K562 (cell line): Measurements from ENCODE around the gene FA2H. TPM values are rescaled to one million over a fixed set of nuclear protein-coding genes. Genes with fewer than 3 reads are reported as not detected.

Source experiments
- ASH1L ChIP-seq: fragments of 450-650 bp; IDR thresholded peaks from 2 replicates; pipeline ENCODE4 v1.6.1; 2018; ENCODE audit warnings: borderline replicate concordance, mild to moderate bottlenecking, low read depth; ENCODE audit not compliant: partially characterized antibody
- ATF1 ChIP-seq, 2 experiments: fragments of 450-650 bp in 1 of 2; IDR thresholded peaks; 2 replicates each; pipeline ENCODE4 v1.6.1; 2016; ENCODE audit warnings: missing compliant biosample characterization in 1 of 2, missing genetic modification characterization in 1 of 2
- CBFA2T3 ChIP-seq: fragments of 450-650 bp; IDR thresholded peaks from 2 replicates; pipeline ENCODE4 v1.6.1; 2017
- CEBPG ChIP-seq, 3 experiments: fragments of 200-800 bp in 1 of 3; sonication (Bioruptor generic) in 1 of 3; sonication (generic) in 1 of 3; formaldehyde crosslinking in 1 of 3; IDR thresholded peaks in 2 of 3; conservative IDR thresholded peaks in 1 of 3; 2 replicates each; pipeline versions ENCODE4 v1.6.1 to v1.8.0; 2016 to 2022; ENCODE audit warnings: missing compliant biosample characterization in 2 of 3, missing genetic modification characterization in 2 of 3, mild to moderate bottlenecking in 1 of 3, missing genetic modification reagents in 1 of 3
- CHD1 ChIP-seq: fragments of 200-600 bp; sonication (generic); IDR thresholded peaks from one replicate; pipeline ENCODE4 v1.6.1; 2012; ENCODE audit warnings: mild to moderate bottlenecking, moderate library complexity, low read length, inconsistent platforms
- DACH1 ChIP-seq: fragments of 450-650 bp; IDR thresholded peaks from 2 replicates; pipeline ENCODE4 v1.6.1; 2018; ENCODE audit not compliant: partially characterized antibody
- ILF3 ChIP-seq: fragments of 450-650 bp; IDR thresholded peaks from 2 replicates; pipeline ENCODE4 v1.6.1; 2018; ENCODE audit warnings: antibody characterized with exemption, mild to moderate bottlenecking, moderate library complexity, borderline replicate concordance
- KDM4B ChIP-seq, 2 experiments: fragments of 450-650 bp in 1 of 2; sonication (generic) in 1 of 2; IDR thresholded peaks; 2 replicates each; pipeline ENCODE4 v1.6.1; 2016 to 2017; ENCODE audit warnings: borderline replicate concordance in 2 of 2, antibody characterized with exemption in 1 of 2, low read depth in 1 of 2, mild to moderate bottlenecking in 1 of 2
- RB1 ChIP-seq: fragments of 450-650 bp; IDR thresholded peaks from 2 replicates; pipeline ENCODE4 v1.6.1; 2017; ENCODE audit warnings: low read depth, mild to moderate bottlenecking
- RUNX1 ChIP-seq: sonication (generic); IDR thresholded peaks from 2 replicates; pipeline ENCODE4 v1.6.1; 2016; ENCODE audit warnings: antibody characterized with exemption, low read depth
- SREBF2 ChIP-seq: sonication (generic); formaldehyde crosslinking; IDR thresholded peaks from 2 replicates; pipeline ENCODE4 v1.4.0; 2020; ENCODE audit warnings: mild to moderate bottlenecking, missing genetic modification reagents
- STAT5A ChIP-seq: IDR thresholded peaks from 2 replicates; pipeline ENCODE4 v1.6.1; 2012; ENCODE audit warnings: low read length, inconsistent platforms, borderline replicate concordance
- ZBTB7A ChIP-seq: IDR thresholded peaks from 2 replicates; pipeline ENCODE4 v1.6.1; 2011; ENCODE audit warnings: low read depth, mild to moderate bottlenecking, low read length, moderate library complexity, borderline replicate concordance; ENCODE audit not compliant: control insufficient read depth
- ZNF124 ChIP-seq: sonication (generic); formaldehyde crosslinking; IDR thresholded peaks from 2 replicates; pipeline ENCODE4 v1.8.1; 2022; ENCODE audit warnings: missing genetic modification reagents
- ZNF445 ChIP-seq: fragments of 250-450 bp; sonication (Bioruptor Pico); IDR thresholded peaks from 2 replicates; pipeline ENCODE4 v1.4.0; 2020; ENCODE audit warnings: low read depth, mild to moderate bottlenecking, moderate library complexity
- polyA plus RNA-seq, 8 experiments: library from polyadenylated mRNA; depleted of rRNA in 4 of 8; stranded (reverse) in 5 of 8; unstranded in 3 of 8; fragments of >200 nt; fragmentation: Nextera tagmentation in 2 of 8; fragmentation: Illumina TruSeq in 1 of 8; extraction: Ambion mirVana in 2 of 8; extraction: Trizol in 1 of 8; gene quantifications; 2 replicates each; pipeline versions ENCODE4 v1.2.1 to v1.2.3, GENCODE V29; 2011 to 2014; ENCODE audit warnings: inconsistent platforms in 1 of 8, missing spikeins in 1 of 8
- total RNA-seq, 7 experiments: library from RNA; depleted of rRNA in 6 of 7; stranded (reverse); fragments of >200 nt in 6 of 7; fragmentation: Illumina TruSeq in 2 of 7; extraction: Trizol in 2 of 7; gene quantifications; 2 replicates each; pipeline versions ENCODE4 v1.2.1 to v1.2.3, GENCODE V29; 2011 to 2021; ENCODE audit warnings: low replicate concordance in 1 of 7
- TF ChIP-seq, protein P1 (sequence below): fragments of 450-650 bp; formaldehyde crosslinking; IDR thresholded peaks from 2 replicates; pipeline ENCODE4 v1.4.0; 2020; ENCODE audit warnings: mild to moderate bottlenecking
- TF ChIP-seq, protein P2 (sequence below): fragments of 450-650 bp; formaldehyde crosslinking; IDR thresholded peaks from 2 replicates; pipeline ENCODE4 v1.4.0; 2020; ENCODE audit warnings: mild to moderate bottlenecking, mixed read lengths
- TF ChIP-seq, protein P3 (sequence below): conservative IDR thresholded peaks from 2 replicates; pipeline ENCODE4 v1.6.1; 2011; ENCODE audit warnings: low read depth, mild to moderate bottlenecking, low read length; ENCODE audit not compliant: control insufficient read depth

The FA2H gene
- total and polyA plus RNA-seq, 9 of the 15 experiments (the other 6 are each of a cell fraction or from before 2014, with no cell fraction given), result not detected

DNA sequence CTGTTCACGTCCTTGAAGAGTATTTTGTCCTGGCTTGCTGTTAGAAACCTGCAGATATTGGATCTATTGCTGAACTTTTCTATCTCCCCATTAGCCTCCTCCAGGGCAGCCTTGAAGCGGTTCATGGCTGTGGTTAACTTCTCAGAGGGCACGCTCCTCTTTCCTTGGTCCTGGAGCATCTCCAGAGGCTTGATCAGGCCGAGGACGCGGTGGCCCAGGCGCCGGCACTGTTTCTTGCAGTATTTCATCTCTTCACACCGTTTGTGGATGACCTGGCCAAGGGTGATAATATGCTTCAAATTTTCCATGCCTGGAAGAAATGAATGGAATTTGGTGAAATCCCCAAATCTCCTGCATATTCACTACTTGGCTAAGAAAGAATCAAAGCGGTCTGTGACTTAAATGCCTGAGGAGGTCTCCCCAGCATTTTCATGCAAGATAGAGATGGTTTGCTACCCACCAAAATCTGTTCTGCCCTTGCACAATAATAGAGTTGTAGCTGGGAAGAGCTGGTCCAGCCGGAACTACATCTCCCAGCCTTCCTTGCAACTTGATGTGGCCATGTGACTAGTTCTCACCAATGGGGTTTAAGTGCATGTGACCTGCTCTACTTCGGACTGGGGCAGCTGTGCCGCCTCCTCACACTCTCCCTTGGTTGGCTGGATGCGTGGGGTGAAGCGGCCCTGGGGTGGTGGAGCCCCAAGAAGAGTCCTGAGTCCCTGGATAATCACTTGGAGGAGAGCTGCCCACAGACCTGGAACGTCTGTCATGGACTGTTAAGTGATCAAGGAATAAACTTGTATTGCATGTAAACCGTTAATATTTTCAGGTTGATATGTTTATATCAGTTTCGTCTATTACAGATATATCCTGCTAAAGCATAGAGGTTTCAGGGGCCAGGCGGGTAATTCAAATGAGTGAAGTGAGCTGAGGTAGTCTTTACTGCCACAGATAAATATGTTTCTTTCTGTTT is 78.9 kb downstream of the FA2H start (continued):
- TF ChIP-seq, protein P1, sequence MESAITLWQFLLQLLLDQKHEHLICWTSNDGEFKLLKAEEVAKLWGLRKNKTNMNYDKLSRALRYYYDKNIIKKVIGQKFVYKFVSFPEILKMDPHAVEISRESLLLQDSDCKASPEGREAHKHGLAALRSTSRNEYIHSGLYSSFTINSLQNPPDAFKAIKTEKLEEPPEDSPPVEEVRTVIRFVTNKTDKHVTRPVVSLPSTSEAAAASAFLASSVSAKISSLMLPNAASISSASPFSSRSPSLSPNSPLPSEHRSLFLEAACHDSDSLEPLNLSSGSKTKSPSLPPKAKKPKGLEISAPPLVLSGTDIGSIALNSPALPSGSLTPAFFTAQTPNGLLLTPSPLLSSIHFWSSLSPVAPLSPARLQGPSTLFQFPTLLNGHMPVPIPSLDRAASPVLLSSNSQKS (CRISPR knock-in tag), result no peak
- TF ChIP-seq SREBF2 (no peak), CBFA2T3 (no peak), ATF1 (CRISPR knock-in tag; IDR thresholded peaks at IDR 0.05) (no peak), ATF1 (tag; IDR thresholded peaks at IDR 0.05) (peak; percentile 64), ILF3 (no peak), ASH1L (peak; percentile 53), RUNX1 (no peak), KDM4B (IDR thresholded peaks at IDR 0.05; ENCODE audit: borderline replicate concordance in 2 of 2, low read depth in 1 of 2) (no peak), STAT5A (no peak), DACH1 (no peak), ZNF124 (CRISPR knock-in tag) (no peak), RB1 (peak; percentile 51; the same call in 1 of the 2 replicates), CHD1 (no peak), ZNF445 (no peak), ZBTB7A (no peak), CEBPG (CRISPR knock-in tag; IDR thresholded peaks at IDR 0.05) (peak; percentile 81), CEBPG (tag; conservative IDR thresholded peaks at IDR 0.05 in 1 of 2, IDR thresholded peaks at IDR 0.05 in 1 of 2) (peak; percentile 84 to 86)
- TF ChIP-seq, protein P2, sequence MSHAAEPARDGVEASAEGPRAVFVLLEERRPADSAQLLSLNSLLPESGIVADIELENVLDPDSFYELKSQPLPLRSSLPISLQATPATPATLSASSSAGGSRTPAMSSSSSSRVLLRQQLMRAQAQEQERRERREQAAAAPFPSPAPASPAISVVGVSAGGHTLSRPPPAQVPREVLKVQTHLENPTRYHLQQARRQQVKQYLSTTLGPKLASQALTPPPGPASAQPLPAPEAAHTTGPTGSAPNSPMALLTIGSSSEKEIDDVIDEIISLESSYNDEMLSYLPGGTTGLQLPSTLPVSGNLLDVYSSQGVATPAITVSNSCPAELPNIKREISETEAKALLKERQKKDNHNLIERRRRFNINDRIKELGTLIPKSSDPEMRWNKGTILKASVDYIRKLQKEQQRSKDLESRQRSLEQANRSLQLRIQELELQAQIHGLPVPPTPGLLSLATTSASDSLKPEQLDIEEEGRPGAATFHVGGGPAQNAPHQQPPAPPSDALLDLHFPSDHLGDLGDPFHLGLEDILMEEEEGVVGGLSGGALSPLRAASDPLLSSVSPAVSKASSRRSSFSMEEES (CRISPR knock-in tag), result peak; percentile 70
- TF ChIP-seq, protein P3, sequence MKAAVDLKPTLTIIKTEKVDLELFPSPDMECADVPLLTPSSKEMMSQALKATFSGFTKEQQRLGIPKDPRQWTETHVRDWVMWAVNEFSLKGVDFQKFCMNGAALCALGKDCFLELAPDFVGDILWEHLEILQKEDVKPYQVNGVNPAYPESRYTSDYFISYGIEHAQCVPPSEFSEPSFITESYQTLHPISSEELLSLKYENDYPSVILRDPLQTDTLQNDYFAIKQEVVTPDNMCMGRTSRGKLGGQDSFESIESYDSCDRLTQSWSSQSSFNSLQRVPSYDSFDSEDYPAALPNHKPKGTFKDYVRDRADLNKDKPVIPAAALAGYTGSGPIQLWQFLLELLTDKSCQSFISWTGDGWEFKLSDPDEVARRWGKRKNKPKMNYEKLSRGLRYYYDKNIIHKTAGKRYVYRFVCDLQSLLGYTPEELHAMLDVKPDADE, result peak; percentile 89; the same call in 1 of the 2 replicates
